Heart left ventricle (tissue), 16 donors: Measurements from ENCODE around the gene STK35. TPM values are rescaled to one million over a fixed set of nuclear protein-coding genes. Genes with fewer than 3 reads are reported as not detected.
A peak's percentile ranks its signal among the peaks of the same experiment; 100 is the strongest.

ENCODE experiments used
- ATAC-seq, 4 donors: fragments of 200-7000 bp; cut with Tn5 transposase; one replicate each; pipeline ENCODE4 v1.9.1; 2020 to 2022; ENCODE audit warnings: moderate library complexity in 4 of 4, mild to moderate bottlenecking in 3 of 4, moderate number of reproducible peaks in 1 of 4
- DNase-seq, 5 donors: peaks; one replicate each; pipeline ENCODE4 v3.0.0-alpha.2; 2020
- H3K27ac ChIP-seq, 12 donors: fragments of 200-600 bp; sonication (generic) in 4 of 12; one replicate each; pipeline versions ENCODE4 v1.5.0 to v1.8.0; 2016 to 2022; ENCODE audit warnings: mild to moderate bottlenecking in 2 of 12
- H3K27me3 ChIP-seq, 9 donors: fragments of 200-600 bp; sonication (generic) in 2 of 9; one replicate each; pipeline versions ENCODE4 v1.5.1 to v1.8.0; 2016 to 2022; ENCODE audit warnings: mild to moderate bottlenecking in 3 of 9
- H3K36me3 ChIP-seq, 9 donors: fragments of 200-600 bp; sonication (generic) in 2 of 9; one replicate each; pipeline versions ENCODE4 v1.5.0 to v1.8.0; 2018 to 2022; ENCODE audit warnings: mild to moderate bottlenecking in 2 of 9
- H3K4me1 ChIP-seq, 12 donors: fragments of 200-600 bp; sonication (generic) in 4 of 12; one replicate each; pipeline versions ENCODE4 v1.5.0 to v1.8.0; 2016 to 2022; ENCODE audit warnings: mild to moderate bottlenecking in 3 of 12
- H3K4me3 ChIP-seq, 12 donors: fragments of 200-600 bp; sonication (generic) in 4 of 12; one replicate each; pipeline versions ENCODE4 v1.5.0 to v1.8.0; 2017 to 2022; ENCODE audit warnings: mild to moderate bottlenecking in 9 of 12, moderate library complexity in 4 of 12
- H3K9me3 ChIP-seq, 12 donors: fragments of 200-600 bp; sonication (generic) in 4 of 12; one replicate each; pipeline versions ENCODE4 v1.5.0 to v1.8.0; 2016 to 2022; ENCODE audit warnings: mild to moderate bottlenecking in 1 of 12
- POLR2A ChIP-seq, 2 donors: fragments of 450-650 bp; IDR thresholded peaks; one replicate each; pipeline ENCODE4 v1.6.1; 2017; ENCODE audit warnings: antibody characterized with exemption in 2 of 2, mild to moderate bottlenecking in 2 of 2, moderate library complexity in 2 of 2
- WGBS, 4 donors: extraction: QIAGEN DNeasy Blood & Tissue Kit in 2 of 4; methylation state at CpG; one replicate each; pipeline versions ENCODE4 v1.1.5 to v1.1.7; 2013 to 2018; 5-methylcytosine and 5-hydroxymethylcytosine counted together
- intact Hi-C, 10 donors: fragments of 100-400 bp; cut with DNase I; formaldehyde crosslinking; loops; one replicate each; pipeline versions ENCODE4 v1.11.1 to v1.14.2; 2022
- polyA plus RNA-seq, 2 donors: library from polyadenylated mRNA; stranded (reverse); fragments of 200-250 nt; gene quantifications; one replicate each; pipeline ENCODE4 v1.2.3, GENCODE V29; 2013
- total RNA-seq, 9 donors: library from RNA; depleted of rRNA in 2 of 9; stranded (reverse); fragments of >200 nt in 2 of 9; fragmentation: NEBNext Ultra II Directional in 3 of 9; extraction: Animal tissue kit (Norgen Biotek cat#: 25700) in 3 of 9; gene quantifications; one replicate each; pipeline versions ENCODE4 v1.1.0 to v1.2.4, GENCODE V29; 2016 to 2023
- TF ChIP-seq, protein P1 (sequence below), 12 donors: fragments of 200-600 bp; sonication (generic) in 4 of 12; IDR thresholded peaks; one replicate each; pipeline versions ENCODE4 v1.5.0 to v1.8.0; 2018 to 2022; ENCODE audit warnings: antibody characterized with exemption in 12 of 12, mild to moderate bottlenecking in 5 of 12
- donor health status: ischemic (EF 13 %, LVEDD 7.1; RV severe dilation, severe dysfunction).
- donor health status: healthy with polysubstance abuse.
- donor health status: DM: no; HTN: yes; CAD: no.
- donor health status: DM: no; HTN: no; CAD: no.
- donor health status: ischemic (EF 25% LVEDD 6.9; RV normal size, moderate dysfunction).
- donor health status: ischemic (EF 25% LVEDD 5.7; RV mildly dilated, moderate dysfunction).
- donor health status: healthy.
- donor health status: DM: yes; HTN: yes; CAD: no.
- donor health status: ischemic (EF 35%, LVEDD 5.7; RV mildly dilated, moderate dysfunction).
- donor health status: nonischemic (EF 11% LVEDD 7.7; RV severe dilation, severe dysfunction).
- donor health status: DM: yes; HTN: yes; CAD: no.
- donor health status: PGD.
- donor health status: ischemic (EF 29% LVEDD 5.4; RV normal size, mild dysfunction).
- donor health status: nonischemic (EF 23%, LVEDD 6.1; RV moderate dilation, normal function).

The STK35 gene
- total and polyA plus RNA-seq, 11 donors: 6.0 to 23.0 (median 14.3) TPM

DNA sequence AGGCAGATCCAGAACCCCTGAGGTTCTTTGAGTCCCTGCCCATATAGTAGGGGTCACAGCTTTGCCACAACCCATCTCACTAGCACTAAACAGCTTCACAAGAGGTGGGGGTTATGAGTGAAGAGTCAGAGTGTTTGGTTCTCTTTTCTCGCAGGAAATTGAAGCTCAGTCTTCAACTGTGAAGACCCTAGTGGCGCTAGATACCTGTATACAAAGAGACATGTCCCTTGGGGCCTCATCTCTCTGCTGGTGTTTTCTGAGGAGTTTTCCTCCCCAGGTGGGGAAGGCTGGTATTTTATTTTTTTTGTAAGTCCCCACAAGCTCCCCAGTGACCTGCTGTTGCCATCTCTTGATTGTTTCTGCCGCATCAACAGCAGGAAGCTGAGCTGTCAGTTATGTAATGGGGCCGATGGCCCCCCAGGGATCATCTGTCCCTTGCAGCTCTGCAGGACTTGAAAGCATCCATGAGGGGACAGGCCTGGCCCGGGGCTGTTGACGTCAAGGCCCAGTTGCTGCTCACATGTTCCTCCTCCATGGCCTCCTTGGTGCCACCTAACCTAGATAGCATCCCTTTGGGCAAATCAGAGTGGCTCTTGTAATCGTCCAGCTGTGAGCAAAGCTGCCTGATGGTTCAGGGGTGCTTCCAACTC is 23.1 kb downstream of the STK35 start:
- ATAC-seq (peak in 3 of 4 donors; percentile 16 to 35 (median 28)), DNase-seq (peak in 2 of 5 donors; percentile 55 to 57)
- intact Hi-C loops: no loop called here
- Histone ChIP-seq H3K27me3 (no peaks in the 10 kb centered on the region), H3K36me3 (peaks cover 0 to 12% (median 0%) of the 10 kb centered on the region in 9 donors), H3K4me1 (peaks cover 3 to 96% (median 77%) of the 10 kb centered on the region in 12 donors), H3K4me3 (no peak overlapping the region), H3K9me3 (no peaks in the 10 kb centered on the region), H3K27ac (peak overlapping the region in 9 of 12 donors; percentile 26 to 80 (median 56))
- 44 to 60% (median 51%) methylated on average over 7 of the region's 7 CpGs for WGBS, 4 donors
- TF ChIP-seq POLR2A (IDR thresholded peaks at IDR 0.05): no peak
- TF ChIP-seq, protein P1, sequence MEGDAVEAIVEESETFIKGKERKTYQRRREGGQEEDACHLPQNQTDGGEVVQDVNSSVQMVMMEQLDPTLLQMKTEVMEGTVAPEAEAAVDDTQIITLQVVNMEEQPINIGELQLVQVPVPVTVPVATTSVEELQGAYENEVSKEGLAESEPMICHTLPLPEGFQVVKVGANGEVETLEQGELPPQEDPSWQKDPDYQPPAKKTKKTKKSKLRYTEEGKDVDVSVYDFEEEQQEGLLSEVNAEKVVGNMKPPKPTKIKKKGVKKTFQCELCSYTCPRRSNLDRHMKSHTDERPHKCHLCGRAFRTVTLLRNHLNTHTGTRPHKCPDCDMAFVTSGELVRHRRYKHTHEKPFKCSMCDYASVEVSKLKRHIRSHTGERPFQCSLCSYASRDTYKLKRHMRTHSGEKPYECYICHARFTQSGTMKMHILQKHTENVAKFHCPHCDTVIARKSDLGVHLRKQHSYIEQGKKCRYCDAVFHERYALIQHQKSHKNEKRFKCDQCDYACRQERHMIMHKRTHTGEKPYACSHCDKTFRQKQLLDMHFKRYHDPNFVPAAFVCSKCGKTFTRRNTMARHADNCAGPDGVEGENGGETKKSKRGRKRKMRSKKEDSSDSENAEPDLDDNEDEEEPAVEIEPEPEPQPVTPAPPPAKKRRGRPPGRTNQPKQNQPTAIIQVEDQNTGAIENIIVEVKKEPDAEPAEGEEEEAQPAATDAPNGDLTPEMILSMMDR (IDR thresholded peaks at IDR 0.05): no peak

DNA sequence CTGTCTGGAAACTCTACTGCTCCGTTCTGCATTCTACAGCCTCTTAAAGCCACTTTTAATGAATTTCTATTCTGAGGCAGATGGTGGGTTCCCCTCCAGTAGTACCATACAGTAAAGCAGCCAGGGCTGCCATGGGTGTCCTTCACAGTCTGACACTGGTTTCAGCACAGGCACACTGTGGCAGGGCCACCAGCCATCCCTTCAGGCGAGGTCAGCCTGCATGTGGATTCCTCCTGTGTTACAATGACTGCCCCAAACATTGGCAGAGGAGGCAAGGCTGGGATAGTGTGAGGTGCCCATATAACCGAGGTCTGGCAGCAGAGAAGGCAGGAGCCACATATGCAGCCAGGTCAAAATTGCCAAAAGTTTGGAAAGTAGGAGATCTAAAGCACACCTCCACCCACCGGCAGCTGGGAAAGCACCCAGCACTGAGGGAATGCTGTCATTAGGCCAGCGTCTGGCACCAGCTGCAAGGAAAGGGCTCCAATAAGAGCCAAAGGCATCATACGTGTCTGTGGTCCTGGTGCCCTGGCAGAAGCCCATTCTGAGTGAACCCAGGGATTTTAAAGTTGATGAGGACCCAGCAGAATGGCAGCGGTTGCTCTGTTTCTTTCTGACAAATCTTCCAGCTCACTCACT is 24.0 kb downstream of the STK35 start:
- DNase-seq: peak in 2 of 5 donors; percentile 50 to 60
- H3K4me3 ChIP-seq: no peak overlapping the region
- 41 to 64% (median 52%) methylated on average over 7 of the region's 7 CpGs for WGBS, 4 donors
- intact Hi-C loops: no loop called here
- no peaks in the 10 kb centered on the region for H3K9me3 ChIP-seq
- peaks cover 3 to 94% (median 76%) of the 10 kb centered on the region in 12 donors for H3K4me1 ChIP-seq
- ATAC-seq: peak in 3 of 4 donors; percentile 37 to 70 (median 68)
- TF ChIP-seq POLR2A (IDR thresholded peaks at IDR 0.05): no peak
- TF ChIP-seq, protein P1 (IDR thresholded peaks at IDR 0.05): no peak
- no peaks in the 10 kb centered on the region for H3K27me3 ChIP-seq
- H3K27ac ChIP-seq: peak overlapping the region in 10 of 12 donors; percentile 2 to 80 (median 56)
- peaks cover 0 to 12% (median 0%) of the 10 kb centered on the region in 9 donors for H3K36me3 ChIP-seq

DNA sequence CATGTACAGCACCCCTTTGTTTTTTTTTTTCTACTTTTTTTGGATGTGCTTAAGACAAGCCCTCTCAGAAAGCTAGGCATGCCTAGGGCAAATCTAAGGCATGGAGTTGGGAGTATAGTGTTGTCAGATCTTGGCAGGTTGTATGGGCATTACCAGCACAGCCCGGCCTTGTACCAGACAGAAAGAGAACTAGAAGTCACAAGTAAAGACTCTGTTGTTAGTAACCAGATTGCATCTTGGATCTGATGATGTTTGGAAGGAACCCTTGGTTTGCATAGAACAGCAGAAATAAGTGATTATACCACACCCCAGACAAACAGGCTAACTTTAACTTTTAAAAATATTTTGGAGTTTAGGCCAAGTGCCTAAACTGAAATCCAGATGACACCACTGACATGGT is 25.6 kb downstream of the STK35 start:
- Histone ChIP-seq H3K36me3 (peaks cover 0 to 12% (median 0%) of the 10 kb centered on the region in 9 donors), H3K4me1 (peaks cover 3 to 89% (median 72%) of the 10 kb centered on the region in 12 donors), H3K27me3 (no peaks in the 10 kb centered on the region), H3K4me3 (no peak overlapping the region), H3K27ac (peak overlapping the region in 5 of 12 donors; percentile 9 to 80 (median 42)), H3K9me3 (no peaks in the 10 kb centered on the region)
- 49 to 61% (median 51%) methylated on average over 1 of the region's 1 CpG for WGBS, 4 donors
- TF ChIP-seq, protein P1 (IDR thresholded peaks at IDR 0.05): no peak
- TF ChIP-seq POLR2A (IDR thresholded peaks at IDR 0.05): no peak
- ATAC-seq (peak in 1 of 4 donors; percentile 40), DNase-seq (no peak)
- intact Hi-C loops: no loop called here

DNA sequence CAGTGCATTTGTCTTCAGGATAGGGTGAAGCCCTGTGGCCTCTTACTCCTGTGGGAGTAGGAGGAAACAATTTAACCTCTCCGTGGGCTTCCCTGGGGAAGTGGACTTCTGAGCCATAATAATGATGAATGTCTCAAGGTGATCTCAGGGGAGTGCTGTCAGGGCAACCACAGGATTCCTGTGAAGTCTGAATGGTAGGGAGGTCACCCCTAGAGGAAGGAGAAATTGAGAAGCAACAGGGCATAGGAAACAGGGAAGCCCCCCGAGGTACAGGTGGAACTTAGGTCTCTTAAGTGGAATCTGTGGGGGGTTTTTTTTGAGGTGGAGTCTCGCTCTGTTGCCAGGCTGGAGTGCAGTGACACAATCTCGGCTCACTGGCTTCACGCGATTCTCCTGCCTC is 26.9 kb downstream of the STK35 start:
- Histone ChIP-seq H3K27ac (no peak overlapping the region), H3K36me3 (peaks cover 0 to 12% (median 0%) of the 10 kb centered on the region in 9 donors), H3K27me3 (no peaks in the 10 kb centered on the region), H3K9me3 (no peaks in the 10 kb centered on the region), H3K4me1 (peaks cover 9 to 89% (median 71%) of the 10 kb centered on the region in 12 donors), H3K4me3 (no peak overlapping the region)
- ATAC-seq (no peak), DNase-seq (no peak)
- TF ChIP-seq, protein P1 (IDR thresholded peaks at IDR 0.05): no peak
- TF ChIP-seq POLR2A (IDR thresholded peaks at IDR 0.05): no peak
- 81 to 89% (median 85%) methylated on average over 6 of the region's 6 CpGs for WGBS, 4 donors
- intact Hi-C loops: no loop called here
